Right lobe of liver (tissue), 6 donors: ENCODE measurements around the gene SMC5. TPM values are rescaled to one million over a fixed set of nuclear protein-coding genes. Genes with fewer than 3 reads are reported as not detected.

Experiments used
- ATAC-seq, 4 donors: fragments of 200-7000 bp; cut with Tn5 transposase; one replicate each; pipeline ENCODE4 v1.9.1; 2020; ENCODE audit warnings: mild to moderate bottlenecking in 4 of 4, moderate library complexity in 4 of 4
- DNase-seq, 3 donors: peaks; one replicate each; pipeline ENCODE4 v3.0.0-alpha.2; 2020
- H3K27ac ChIP-seq, 3 donors: fragments of 200-600 bp; one replicate each; pipeline ENCODE4 v1.8.0; 2022
- H3K27me3 ChIP-seq, 2 donors: fragments of 200-600 bp; one replicate each; pipeline ENCODE4 v1.8.0; 2022
- H3K36me3 ChIP-seq, 4 donors: fragments of 200-600 bp; sonication (generic) in 1 of 4; one replicate each; pipeline versions ENCODE4 v1.5.1 to v1.8.0; 2017 to 2022; ENCODE audit warnings: control low read depth in 1 of 4
- H3K4me1 ChIP-seq, 4 donors: fragments of 200-600 bp; sonication (generic) in 1 of 4; one replicate each; pipeline versions ENCODE4 v1.5.1 to v1.8.0; 2017 to 2022; ENCODE audit warnings: control low read depth in 1 of 4
- H3K4me3 ChIP-seq, 3 donors: fragments of 200-600 bp; one replicate each; pipeline ENCODE4 v1.8.0; 2022
- H3K9me3 ChIP-seq, 4 donors: fragments of 200-600 bp; sonication (generic) in 1 of 4; one replicate each; pipeline versions ENCODE4 v1.5.1 to v1.8.0; 2017 to 2022; ENCODE audit warnings: control low read depth in 1 of 4
- POLR2A ChIP-seq: fragments of 450-650 bp; IDR thresholded peaks from one replicate; pipeline ENCODE4 v1.6.1; 2017; ENCODE audit warnings: antibody characterized with exemption, mild to moderate bottlenecking
- WGBS: methylation state at CpG from one replicate; pipeline ENCODE4 v1.1.6; 2018; ENCODE audit warnings: low coverage, low lambda C conversion rate; ENCODE audit not compliant: insufficient coverage; ENCODE audit errors: missing lambda C conversion rate; 5-methylcytosine and 5-hydroxymethylcytosine counted together
- intact Hi-C, 2 donors: fragments of 100-400 bp; cut with DNase I; formaldehyde crosslinking; loops; one replicate each; pipeline versions ENCODE4 v1.11.2 to v1.14.1; 2022
- small RNA-seq, 2 experiments: library from RNA; depleted of rRNA; stranded (forward); fragments of <200 nt; gene quantifications; one replicate each; pipeline ENCODE3, GENCODE V24; 2016
- total RNA-seq, 6 experiments: library from RNA; depleted of rRNA in 2 of 6; stranded (reverse); fragments of >200 nt in 2 of 6; fragmentation: NEBNext Ultra II Directional in 3 of 6; extraction: Animal tissue kit (Norgen Biotek cat#: 25700) in 3 of 6; gene quantifications; one replicate each; pipeline versions ENCODE4 v1.1.0 to v1.2.4, GENCODE V29; 2016 to 2023
- TF ChIP-seq, protein P1 (sequence below), 4 donors: fragments of 200-600 bp in 3 of 4; fragments of 450-650 bp in 1 of 4; IDR thresholded peaks; one replicate each; pipeline versions ENCODE4 v1.5.1 to v1.8.0; 2016 to 2022; ENCODE audit warnings: antibody characterized with exemption in 4 of 4, mild to moderate bottlenecking in 2 of 4
- donor health status: DM: no; HTN: yes; CAD: no.
- donor health status: DM: no; HTN: no; CAD: no.
- donor health status: DM: no; HTN: no; CAD: no.
- donor health status: DM: no; HTN: yes; CAD: no.
- donor health status: DM: no; HTN: yes; CAD: no.

Gene SMC5
- total RNA-seq, 6 experiments from 2014 or later = 10.6 to 13.9 (median 13.0) TPM

DNA sequence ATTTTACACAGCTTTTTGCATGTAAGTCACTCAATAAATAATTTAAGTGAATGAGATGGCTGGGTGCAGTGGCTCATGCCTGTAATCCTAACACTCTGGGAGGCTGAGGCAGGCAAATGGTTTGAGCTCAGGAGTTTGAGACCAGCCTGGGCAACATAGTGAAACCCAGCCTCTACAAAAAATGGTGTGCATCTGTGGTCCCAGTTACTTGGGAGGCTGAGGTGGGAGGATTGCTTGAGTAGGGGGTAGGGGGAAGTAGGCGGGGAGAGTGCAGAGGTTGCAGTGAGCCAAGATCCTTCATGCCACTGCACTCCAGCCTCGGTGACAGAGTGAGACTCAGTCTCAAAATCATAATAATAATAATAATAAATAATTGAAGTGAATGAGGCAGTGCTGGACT is 145.5 kb downstream of the SMC5 start:
- ATAC-seq (no peak), DNase-seq (no peak)
- Histone ChIP-seq H3K27ac (peak overlapping the region in 1 of 3 donors; percentile 26), H3K27me3 (no peaks in the 10 kb centered on the region), H3K9me3 (no peaks in the 10 kb centered on the region), H3K4me3 (no peak overlapping the region), H3K4me1 (peaks cover 0 to 79% (median 39%) of the 10 kb centered on the region in 4 donors), H3K36me3 (peaks cover 0 to 5% (median 0%) of the 10 kb centered on the region in 4 donors)
- TF ChIP-seq POLR2A = no peak
- TF ChIP-seq, protein P1, sequence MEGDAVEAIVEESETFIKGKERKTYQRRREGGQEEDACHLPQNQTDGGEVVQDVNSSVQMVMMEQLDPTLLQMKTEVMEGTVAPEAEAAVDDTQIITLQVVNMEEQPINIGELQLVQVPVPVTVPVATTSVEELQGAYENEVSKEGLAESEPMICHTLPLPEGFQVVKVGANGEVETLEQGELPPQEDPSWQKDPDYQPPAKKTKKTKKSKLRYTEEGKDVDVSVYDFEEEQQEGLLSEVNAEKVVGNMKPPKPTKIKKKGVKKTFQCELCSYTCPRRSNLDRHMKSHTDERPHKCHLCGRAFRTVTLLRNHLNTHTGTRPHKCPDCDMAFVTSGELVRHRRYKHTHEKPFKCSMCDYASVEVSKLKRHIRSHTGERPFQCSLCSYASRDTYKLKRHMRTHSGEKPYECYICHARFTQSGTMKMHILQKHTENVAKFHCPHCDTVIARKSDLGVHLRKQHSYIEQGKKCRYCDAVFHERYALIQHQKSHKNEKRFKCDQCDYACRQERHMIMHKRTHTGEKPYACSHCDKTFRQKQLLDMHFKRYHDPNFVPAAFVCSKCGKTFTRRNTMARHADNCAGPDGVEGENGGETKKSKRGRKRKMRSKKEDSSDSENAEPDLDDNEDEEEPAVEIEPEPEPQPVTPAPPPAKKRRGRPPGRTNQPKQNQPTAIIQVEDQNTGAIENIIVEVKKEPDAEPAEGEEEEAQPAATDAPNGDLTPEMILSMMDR (IDR thresholded peaks at IDR 0.05) = no peak
- 75% methylated on average over 2 of the region's 2 CpGs for WGBS
- intact Hi-C loops = no loop called here

Small RNA genes within 50 kb of the gene (small RNA-seq; reads per million reads assigned to genes)
- 0 reads per million in 2 experiments for gene RF00019

Other genes starting within 250 kb of the SMC5 start
- gene MAMDC2, start 215.1 kb upstream of the SMC5 start, total RNA-seq = 1 to 10 TPM in 2 of 6 experiments, under 1 TPM in 3, not detected in 1; 0.22 to 1.6 (median 0.37) TPM
- gene KLF9, start 155.7 kb downstream of the SMC5 start, total RNA-seq = 10 to 100 TPM in 5 of 6 experiments, 1 to 10 TPM in 1; 8.7 to 74.7 (median 32.3) TPM